Amygdala (tissue), 56 donors: ENCODE data around the gene PIGA.
A peak's percentile ranks its signal among the peaks of the same experiment; 100 is the strongest.

Source experiments
- DNase-seq, 56 donors: peaks; one replicate each; lab custom pipeline; 2025; lab: John Stamatoyannopoulos, UW

Gene PIGA

GRCh38 chrX:15335135-15336022, at the start of gene PIGA:
Gene PIGA (minus strand): TSS chrX:15335523. CDS start chrX:15331930, 3,593 bp downstream.
- peak; percentile 13 to 96 (median 88) for DNase-seq

GRCh38 chrX:15384304-15384703, 49.0 kb upstream of the PIGA start, which contains the start of gene VEGFD:
Gene VEGFD (minus strand): TSS chrX:15384413. CDS start chrX:15383946, 467 bp downstream.
- no peak for DNase-seq

GRCh38 chrX:15382813-15383212, 47.5 kb upstream of the PIGA start:
- no peak for DNase-seq

GRCh38 chrX:15376956-15377355, 41.6 kb upstream of the PIGA start:
- DNase-seq: no peak

GRCh38 chrX:15373976-15374375, 38.7 kb upstream of the PIGA start:
- no peak for DNase-seq

GRCh38 chrX:15366506-15367352, 31.4 kb upstream of the PIGA start:
- no peak for DNase-seq

GRCh38 chrX:15359701-15360100, 24.4 kb upstream of the PIGA start:
- DNase-seq: no peak

- no peak for DNase-seq
Observed at GRCh38 chrX:15358533-15358932, 23.2 kb upstream of the PIGA start.

GRCh38 chrX:15356444-15356843, 21.1 kb upstream of the PIGA start:
- no peak for DNase-seq

- no peak for DNase-seq
Observed at GRCh38 chrX:15350329-15350996, 15.1 kb upstream of the PIGA start.

GRCh38 chrX:15349046-15349445, 13.7 kb upstream of the PIGA start:
- DNase-seq: peak in 25 of 56 donors; percentile 0 to 48 (median 4)

GRCh38 chrX:15345976-15346375, 10.7 kb upstream of the PIGA start:
- DNase-seq: no peak

GRCh38 chrX:15344106-15344505, 8.8 kb upstream of the PIGA start:
- DNase-seq: no peak

GRCh38 chrX:15343075-15343476, 7.8 kb upstream of the PIGA start:
- DNase-seq: no peak

GRCh38 chrX:15340867-15341266, 5.5 kb upstream of the PIGA start:
- DNase-seq: no peak

GRCh38 chrX:15336023-15336413, 695 bp upstream of the PIGA start:
- peak in 3 of 56 donors; percentile 0 to 15 (median 5) for DNase-seq

- DNase-seq: no peak
Observed at GRCh38 chrX:15334561-15334960, 762 bp downstream of the PIGA start.

GRCh38 chrX:15328821-15329220, 6.5 kb downstream of the PIGA start:
- DNase-seq: no peak

GRCh38 chrX:15328131-15328530, 7.2 kb downstream of the PIGA start:
- no peak for DNase-seq

GRCh38 chrX:15322472-15322871, 12.9 kb downstream of the PIGA start:
- DNase-seq: no peak

GRCh38 chrX:15322072-15322471, 13.3 kb downstream of the PIGA start:
- no peak for DNase-seq
